CD4-positive, alpha-beta T cell treated with Interleukin-21 for 1 hour (primary cell): ENCODE results near the gene DUSP15.
"Not testable (repeated sequence)": the region's sequence is repeated elsewhere in the genome, so short reads cannot be mapped to it uniquely, and the experiment has no call there.

Source experiments
- DNase-seq: peaks from one replicate; pipeline ENCODE4 v3.0.0-alpha.2; 2020

DUSP15 gene

GRCh38 chr20:31869942-31870725 lies at the start of gene DUSP15, which contains the start of gene TTLL9:
Gene DUSP15 (minus strand): TSS chr20:31870527. CDS start chr20:31870337, 190 bp downstream.
Gene TTLL9 (plus strand): TSS chr20:31870634. CDS start chr20:31871127, 493 bp downstream.
- DNase-seq, result no peak

- no peak for DNase-seq
These were observed 49.3 kb upstream of the DUSP15 start for GRCh38 chr20:31919410-31920155.

GRCh38 chr20:31918466-31919105 lies 48.3 kb upstream of the DUSP15 start:
- no peak for DNase-seq

- DNase-seq, result not testable (repeated sequence)
These were observed 47.7 kb upstream of the DUSP15 start for GRCh38 chr20:31917962-31918412.

GRCh38 chr20:31916708-31917107 lies 46.4 kb upstream of the DUSP15 start:
- no peak for DNase-seq

GRCh38 chr20:31915491-31916280 lies 45.4 kb upstream of the DUSP15 start:
- DNase-seq, result no peak

- DNase-seq, result no peak
These were observed 43.8 kb upstream of the DUSP15 start for GRCh38 chr20:31914170-31914569.

- no peak for DNase-seq
These were observed 43.3 kb upstream of the DUSP15 start for GRCh38 chr20:31913431-31914157.

GRCh38 chr20:31910071-31910803 lies 39.9 kb upstream of the DUSP15 start:
- no peak for DNase-seq

- DNase-seq, result no peak
These were observed 39.1 kb upstream of the DUSP15 start for GRCh38 chr20:31909253-31910070.

- DNase-seq, result no peak
These were observed 38.1 kb upstream of the DUSP15 start for GRCh38 chr20:31908424-31908823.

GRCh38 chr20:31908016-31908415 lies 37.7 kb upstream of the DUSP15 start:
- DNase-seq, result no peak

- no peak for DNase-seq
These were observed 36.7 kb upstream of the DUSP15 start for GRCh38 chr20:31907046-31907445.

GRCh38 chr20:31906001-31906400 lies 35.7 kb upstream of the DUSP15 start:
- no peak for DNase-seq

GRCh38 chr20:31903627-31904386 lies 33.5 kb upstream of the DUSP15 start:
- DNase-seq, result no peak

GRCh38 chr20:31901615-31902014 lies 31.3 kb upstream of the DUSP15 start:
- no peak for DNase-seq

- DNase-seq, result no peak
These were observed 27.2 kb upstream of the DUSP15 start for GRCh38 chr20:31897541-31897940.

GRCh38 chr20:31896049-31896448 lies 25.7 kb upstream of the DUSP15 start:
- no peak for DNase-seq

GRCh38 chr20:31894980-31895675 lies 24.8 kb upstream of the DUSP15 start:
- peak; percentile 48 for DNase-seq
